OCI-LY7 (cell line): ENCODE data around the gene LGI4. TPM values are rescaled to one million over a fixed set of nuclear protein-coding genes. Genes with fewer than 3 reads are reported as not detected.

ENCODE experiments used
- BruUV-seq: library from RNA; stranded (reverse); fragments of 400-500 nt; replicated peaks from 2 replicates; lab custom pipeline; 2021; lab: Mats Ljungman, UMichigan
- CTCF ChIA-PET: fragments of 300-600 bp; sonication (Branson Sonifier 250); formaldehyde crosslinking; loops from one replicate; lab custom pipeline; 2022; ENCODE audit warnings: antibody characterized with exemption; ENCODE audit not compliant: unreplicated experiment; lab: Charles Lee
- POLR2A ChIA-PET: fragments of 300-600 bp; sonication (Branson Sonifier 250); formaldehyde crosslinking; loops from one replicate; lab custom pipeline; 2022; ENCODE audit warnings: antibody characterized with exemption; lab: Charles Lee
- DNase-seq: peaks from one replicate; pipeline ENCODE4 v3.0.0-alpha.2; 2015; ENCODE audit warnings: low spot score
- H2AFZ ChIP-seq: fragments of 200-600 bp; sonication (generic), shearing (Covaris generic); 2 replicates; pipeline ENCODE4 v1.6.1; 2014; ENCODE audit warnings: mild to moderate bottlenecking, antibody characterized with exemption, low read length, moderate library complexity
- H3K27ac ChIP-seq: fragments of 200-600 bp; sonication (generic); 2 replicates; pipeline ENCODE4 v1.5.1; 2014; ENCODE audit warnings: mixed run types, low read depth, mild to moderate bottlenecking, moderate library complexity, low read length, inconsistent platforms; ENCODE audit not compliant: poor library complexity, severe bottlenecking
- H3K36me3 ChIP-seq: fragments of 200-600 bp; sonication (generic); 2 replicates; pipeline ENCODE4 v1.6.1; 2014; ENCODE audit warnings: mild to moderate bottlenecking, antibody characterized with exemption, low read length, moderate library complexity, mixed read lengths; ENCODE audit not compliant: insufficient read depth
- H3K4me1 ChIP-seq: fragments of 200-600 bp; sonication (generic); 2 replicates; pipeline ENCODE4 v1.5.1; 2014; ENCODE audit warnings: mild to moderate bottlenecking, low read length; ENCODE audit not compliant: insufficient read depth, poor library complexity, severe bottlenecking
- H3K4me2 ChIP-seq: fragments of 200-600 bp; sonication (generic); 2 replicates; pipeline ENCODE4 v1.6.1; 2014; ENCODE audit warnings: mild to moderate bottlenecking, low read length
- H3K4me3 ChIP-seq: fragments of 200-600 bp; sonication (generic); 2 replicates; pipeline ENCODE4 v1.5.1; 2014; ENCODE audit warnings: mild to moderate bottlenecking, low read depth, low read length; ENCODE audit not compliant: poor library complexity, severe bottlenecking
- H3K79me2 ChIP-seq: fragments of 200-600 bp; sonication (generic); 2 replicates; pipeline ENCODE4 v1.6.1; 2016; ENCODE audit warnings: low read depth, mild to moderate bottlenecking, low read length, moderate library complexity, mixed read lengths; ENCODE audit not compliant: insufficient read depth
- H3K9me2 ChIP-seq: fragments of 200-600 bp; sonication (generic); 2 replicates; pipeline ENCODE4 v1.6.1; 2016; ENCODE audit warnings: mild to moderate bottlenecking, low read length, mixed read lengths; ENCODE audit not compliant: insufficient read depth
- H3K9me3 ChIP-seq: fragments of 200-600 bp; sonication (generic); 2 replicates; pipeline ENCODE4 v1.6.1; 2014; ENCODE audit warnings: mild to moderate bottlenecking, mixed run types, low read length, mixed read lengths
- H4K20me1 ChIP-seq: fragments of 200-600 bp; sonication (generic); 2 replicates; pipeline ENCODE4 v1.6.1; 2014; ENCODE audit warnings: mild to moderate bottlenecking, antibody characterized with exemption, low read length, moderate library complexity, mixed read lengths; ENCODE audit not compliant: insufficient read depth
- CTCF ChIP-seq: fragments of 200-600 bp; sonication (generic); conservative IDR thresholded peaks from 2 replicates; pipeline ENCODE4 v1.5.1; 2014; ENCODE audit warnings: mild to moderate bottlenecking, antibody characterized with exemption, low read length, moderate library complexity, mixed read lengths
- EZH2phosphoT487 ChIP-seq: fragments of 200-600 bp; sonication (generic); IDR thresholded peaks from 2 replicates; pipeline ENCODE4 v1.6.1; 2018; ENCODE audit warnings: low read depth, borderline replicate concordance, mild to moderate bottlenecking, mixed run types, antibody characterized with exemption, low read length, moderate library complexity, mixed read lengths
- intact Hi-C: fragments of 100-400 bp; cut with micrococcal nuclease; formaldehyde crosslinking; loops from one replicate; pipeline ENCODE4 v1.10.0; 2022; ENCODE audit not compliant: unreplicated experiment
- total RNA-seq, 2 experiments: library from RNA; depleted of rRNA in 1 of 2; stranded (reverse); fragments of >200 nt in 1 of 2; shearing (Covaris generic) in 1 of 2; gene quantifications; 2 replicates each; pipeline ENCODE4 v1.2.3, GENCODE V29; 2014 to 2022

The LGI4 gene
- total RNA-seq, 2 experiments from 2014 or later = 0.28 to 5.9 TPM

GRCh38 chr19:35080613-35081170 is 54.2 kb downstream of the LGI4 start:
- no peaks in the 10 kb centered on the region for H3K9me3 ChIP-seq
- no peaks in the 10 kb centered on the region for H3K36me3 ChIP-seq
- POLR2A ChIA-PET = interaction anchor here (0.6 to 1.7 kb wide), 2 partner anchors 11 to 61 kb away, joined by 3 to 5 read pairs; no protein-coding TSS in a partner anchor
- BruUV-seq = no TSS peak
- no peaks in the 10 kb centered on the region for H3K9me2 ChIP-seq
- H3K4me1 ChIP-seq = peaks cover 44% of the 10 kb centered on the region
- H4K20me1 ChIP-seq = no peaks in the 10 kb centered on the region
- no peak for DNase-seq
- no peak overlapping the region for H2AFZ ChIP-seq
- no peaks in the 10 kb centered on the region for H3K79me2 ChIP-seq
- intact Hi-C loops = no loop called here
- H3K4me3 ChIP-seq = no peak overlapping the region
- H3K27ac ChIP-seq = no peak overlapping the region
- TF ChIP-seq CTCF (no peak), EZH2phosphoT487 (no peak)
- CTCF ChIA-PET = interaction anchor here (0.8 kb wide), 1 partner anchor 14 kb away, joined by 3 read pairs; no protein-coding TSS in a partner anchor
- no peak overlapping the region for H3K4me2 ChIP-seq

- Histone ChIP-seq H3K4me2 (no peak overlapping the region), H3K4me1 (peaks cover 36% of the 10 kb centered on the region), H3K4me3 (no peak overlapping the region), H2AFZ (no peak overlapping the region), H3K9me3 (no peaks in the 10 kb centered on the region), H3K9me2 (no peaks in the 10 kb centered on the region), H3K27ac (no peak overlapping the region), H3K36me3 (no peaks in the 10 kb centered on the region), H4K20me1 (no peaks in the 10 kb centered on the region), H3K79me2 (no peaks in the 10 kb centered on the region)
- ChIA-PET POLR2A (interaction anchor here (1.0 kb wide), 1 partner anchor 10 kb away, joined by 3 read pairs; no protein-coding TSS in a partner anchor), CTCF (no interaction called here)
- BruUV-seq = no TSS peak
- intact Hi-C loops = no loop called here
- TF ChIP-seq EZH2phosphoT487 (no peak), CTCF (no peak)
- DNase-seq = no peak
These were observed 55.0 kb downstream of the LGI4 start for GRCh38 chr19:35079826-35080225.
